A549 (cell line): ENCODE results near the gene AP1M1. TPM values are rescaled to one million over a fixed set of nuclear protein-coding genes. Genes with fewer than 3 reads are reported as not detected.

ENCODE experiments used
- ATAC-seq, 2 experiments: fragments of 200-7000 bp in 1 of 2; fragments of >200 bp in 1 of 2; cut with Nextera tagmentation in 1 of 2; cut with Tn5 transposase in 1 of 2; 3 replicates each; pipeline versions ENCODE4 v1.8.0 to v1.9.1; 2018 to 2020; ENCODE audit warnings: mild to moderate bottlenecking in 1 of 2, moderate library complexity in 1 of 2
- CTCF ChIA-PET: fragments of 300-600 bp; sonication (Branson Sonifier 250); formaldehyde crosslinking; extraction: SDS; loops from one replicate; lab custom pipeline; 2021; ENCODE audit warnings: antibody characterized with exemption, inconsistent platforms; lab: Yijun Ruan, JAX
- POLR2A ChIA-PET: fragments of 350-600 bp; formaldehyde crosslinking; extraction: SDS; loops from one replicate; lab custom pipeline; 2021; ENCODE audit warnings: antibody characterized with exemption, inconsistent platforms; lab: Yijun Ruan, JAX
- DNase-seq, 2 experiments: peaks; one replicate each; pipeline versions ENCODE4 v3.0.0 to v3.0.0-alpha.2; 2011 to 2016; ENCODE audit warnings: low read depth in 1 of 2, low spot score in 1 of 2
- FAIRE-seq: peaks from 2 replicates; lab custom pipeline; 2011; peaks lifted over from hg19 to GRCh38; lab: Jason Lieb, UNC
- H3K27ac ChIP-seq, 2 experiments: fragments of >200 bp; sonication (Bioruptor Twin); formaldehyde crosslinking; 3 replicates each; pipeline ENCODE4 v1.5.1; 2016 to 2017
- H3K4me1 ChIP-seq: fragments of >200 bp; sonication (Bioruptor Twin); formaldehyde crosslinking; 3 replicates; pipeline ENCODE4 v1.6.1; 2016
- H3K4me2 ChIP-seq: fragments of >200 bp; sonication (Bioruptor Twin); formaldehyde crosslinking; 3 replicates; pipeline ENCODE4 v1.6.1; 2016
- H3K4me3 ChIP-seq: fragments of >200 bp; sonication (Bioruptor Twin); formaldehyde crosslinking; 3 replicates; pipeline ENCODE4 v1.5.1; 2016
- H3K9me3 ChIP-seq: fragments of >200 bp; sonication (Bioruptor Twin); formaldehyde crosslinking; 3 replicates; pipeline ENCODE4 v1.6.1; 2016
- CBX2 ChIP-seq: fragments of 200-600 bp; sonication (generic); IDR thresholded peaks from 2 replicates; pipeline ENCODE4 v1.6.1; 2016; ENCODE audit warnings: low read depth, mild to moderate bottlenecking, borderline replicate concordance
- GATA3 ChIP-seq: IDR thresholded peaks from 2 replicates; pipeline ENCODE4 v1.6.1; 2012; ENCODE audit warnings: borderline replicate concordance
- HOXB5 ChIP-seq: fragments of 250-450 bp; sonication (Bioruptor Pico); IDR thresholded peaks from 2 replicates; pipeline ENCODE4 v1.5.0; 2020; ENCODE audit warnings: mild to moderate bottlenecking, moderate library complexity
- JUN ChIP-seq, 2 experiments: fragments of >200 bp; sonication (Bioruptor Twin); formaldehyde crosslinking; IDR thresholded peaks; 2 replicates in 1 of 2; 3 replicates in 1 of 2; pipeline ENCODE4 v1.6.1; 2016 to 2017
- JUNB ChIP-seq: fragments of >200 bp; sonication (Bioruptor Twin); formaldehyde crosslinking; IDR thresholded peaks from 2 replicates; pipeline ENCODE4 v1.6.1; 2016
- MAFK ChIP-seq: fragments of 450-650 bp; IDR thresholded peaks from 2 replicates; pipeline ENCODE4 v1.6.1; 2014; ENCODE audit not compliant: partially characterized antibody
- NFE2L2 ChIP-seq: fragments of 150-350 bp; conservative IDR thresholded peaks from 2 replicates; pipeline ENCODE4 v1.6.1; 2014; ENCODE audit warnings: low read length
- RAD21 ChIP-seq, 2 experiments: fragments of >200 bp in 1 of 2; sonication (Bioruptor Twin) in 1 of 2; formaldehyde crosslinking in 1 of 2; IDR thresholded peaks in 1 of 2; conservative IDR thresholded peaks in 1 of 2; 2 replicates in 1 of 2; 3 replicates in 1 of 2; pipeline ENCODE4 v1.6.1; 2012 to 2018; ENCODE audit warnings: inconsistent platforms in 1 of 2
- RARB ChIP-seq: fragments of 250-450 bp; sonication (Bioruptor Pico); IDR thresholded peaks from 2 replicates; pipeline ENCODE4 v1.8.0; 2021; ENCODE audit warnings: mild to moderate bottlenecking, moderate library complexity
- RNF2 ChIP-seq: fragments of 200-600 bp; sonication (generic); IDR thresholded peaks from 2 replicates; pipeline ENCODE4 v1.6.1; 2016; ENCODE audit warnings: low read depth, mild to moderate bottlenecking, antibody characterized with exemption, moderate library complexity, borderline replicate concordance
- ZC3H11A ChIP-seq: fragments of 450-650 bp; IDR thresholded peaks from 2 replicates; pipeline ENCODE4 v1.6.1; 2014; ENCODE audit warnings: antibody characterized with exemption, mild to moderate bottlenecking
- WGBS: methylation state at CpG from one replicate; pipeline ENCODE4 v1.1.6; 2017; ENCODE audit errors: missing lambda C conversion rate; 5-methylcytosine and 5-hydroxymethylcytosine counted together
- polyA plus RNA-seq, 4 experiments: library from polyadenylated mRNA; depleted of rRNA in 3 of 4; stranded (reverse); fragments of >200 nt; fragmentation: RNase III in 1 of 4; extraction: RNeasy Plus Mini Kit Qiagen cat#74134 plus additional on column Dnase treatment in 1 of 4; gene quantifications; 2 replicates in 3 of 4; 3 replicates in 1 of 4; pipeline ENCODE4 v1.2.3, GENCODE V29; 2011 to 2017
- TF ChIP-seq, protein P1 (sequence below): fragments of 200-600 bp; sonication (generic); IDR thresholded peaks from 2 replicates; pipeline ENCODE4 v1.6.1; 2016; ENCODE audit warnings: antibody characterized with exemption, mild to moderate bottlenecking, moderate library complexity
- TF ChIP-seq, protein P2 (sequence below): fragments of 250-450 bp; sonication (Bioruptor Pico); IDR thresholded peaks from 2 replicates; pipeline ENCODE4 v1.5.0; 2020; ENCODE audit warnings: low read depth, mild to moderate bottlenecking, moderate library complexity
- TF ChIP-seq, protein P3 (sequence below): IDR thresholded peaks from 2 replicates; pipeline ENCODE4 v1.6.1; 2012
- TF ChIP-seq, protein P4 (sequence below): IDR thresholded peaks from 2 replicates; pipeline ENCODE4 v1.6.1; 2012; ENCODE audit warnings: low read depth, borderline replicate concordance

AP1M1 gene
- polyA plus RNA-seq, 2 of the 4 experiments (the other 2 are of a cell fraction), result 42.5 to 63.0 TPM

DNA sequence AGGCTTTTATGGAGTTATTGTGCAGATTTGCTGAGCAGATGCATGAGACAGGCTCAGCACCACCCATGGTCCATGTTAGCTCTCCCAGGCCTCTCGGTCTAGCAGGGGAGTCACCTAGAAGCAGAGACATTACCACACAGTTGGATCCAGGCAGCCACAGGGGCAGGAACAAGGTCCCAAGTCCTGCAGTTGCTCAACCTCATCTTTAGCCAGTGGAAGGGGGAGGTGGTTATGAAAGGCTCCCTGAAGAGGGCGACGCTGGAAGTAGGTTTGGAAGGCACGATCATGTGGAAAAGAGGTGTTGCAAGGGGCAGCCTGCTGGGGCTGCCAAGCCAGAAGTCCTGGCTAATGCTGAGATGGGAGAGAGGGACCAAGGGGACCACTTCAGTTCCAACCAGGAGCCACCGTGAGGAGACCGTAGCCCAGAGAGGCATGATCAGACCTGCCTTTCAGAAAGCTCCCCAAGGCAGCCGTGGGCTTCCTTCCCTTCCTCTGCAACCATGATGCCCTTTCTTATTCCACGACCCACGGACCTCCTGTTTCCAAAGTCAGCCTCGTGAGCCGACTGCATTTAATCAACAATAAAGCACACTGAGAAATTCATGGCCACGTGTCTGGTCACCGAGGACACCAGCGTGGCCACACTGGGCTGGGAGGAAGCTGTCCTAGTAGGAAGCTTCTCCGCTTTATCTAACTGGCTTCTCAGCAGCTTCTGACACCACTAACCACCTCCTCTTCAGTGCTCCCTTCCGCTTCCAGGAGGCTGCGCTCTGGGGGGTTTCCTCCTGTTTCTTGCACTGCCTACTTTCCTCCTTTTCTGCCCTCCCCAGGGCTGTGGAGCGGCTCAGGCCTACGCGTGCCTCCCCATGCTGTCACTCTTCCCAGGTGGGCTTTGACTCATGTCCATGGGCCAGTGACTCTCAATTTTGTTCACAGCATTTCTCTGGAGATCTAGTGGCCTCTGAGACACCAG, 2.6 kb downstream of the AP1M1 start:
- DNase-seq, result peak in 1 of 2 experiments; percentile 35
- no peak for FAIRE-seq
- H3K4me2 ChIP-seq, result peak overlapping the region; percentile 97
- no peaks in the 10 kb centered on the region for H3K9me3 ChIP-seq
- 0 out of 6 replicates have a peak overlapping the region, but pooled peaks of 1 of the 2 experiments have one; percentile 26 for H3K27ac ChIP-seq
- H3K4me1 ChIP-seq, result peaks cover 27% of the 10 kb centered on the region
- ChIA-PET CTCF (interaction anchor here (1.1 kb wide), 1 partner anchor 23 kb away, joined by 3 read pairs; no protein-coding TSS in a partner anchor), POLR2A (no interaction called here)
- H3K4me3 ChIP-seq, result no peak overlapping the region
- no peak for ATAC-seq
- TF ChIP-seq MAFK, result no peak
- TF ChIP-seq NFE2L2, result no peak
- TF ChIP-seq GATA3, result no peak
- no peak for TF ChIP-seq JUN (IDR thresholded peaks at IDR 0.05)
- TF ChIP-seq, protein P1, sequence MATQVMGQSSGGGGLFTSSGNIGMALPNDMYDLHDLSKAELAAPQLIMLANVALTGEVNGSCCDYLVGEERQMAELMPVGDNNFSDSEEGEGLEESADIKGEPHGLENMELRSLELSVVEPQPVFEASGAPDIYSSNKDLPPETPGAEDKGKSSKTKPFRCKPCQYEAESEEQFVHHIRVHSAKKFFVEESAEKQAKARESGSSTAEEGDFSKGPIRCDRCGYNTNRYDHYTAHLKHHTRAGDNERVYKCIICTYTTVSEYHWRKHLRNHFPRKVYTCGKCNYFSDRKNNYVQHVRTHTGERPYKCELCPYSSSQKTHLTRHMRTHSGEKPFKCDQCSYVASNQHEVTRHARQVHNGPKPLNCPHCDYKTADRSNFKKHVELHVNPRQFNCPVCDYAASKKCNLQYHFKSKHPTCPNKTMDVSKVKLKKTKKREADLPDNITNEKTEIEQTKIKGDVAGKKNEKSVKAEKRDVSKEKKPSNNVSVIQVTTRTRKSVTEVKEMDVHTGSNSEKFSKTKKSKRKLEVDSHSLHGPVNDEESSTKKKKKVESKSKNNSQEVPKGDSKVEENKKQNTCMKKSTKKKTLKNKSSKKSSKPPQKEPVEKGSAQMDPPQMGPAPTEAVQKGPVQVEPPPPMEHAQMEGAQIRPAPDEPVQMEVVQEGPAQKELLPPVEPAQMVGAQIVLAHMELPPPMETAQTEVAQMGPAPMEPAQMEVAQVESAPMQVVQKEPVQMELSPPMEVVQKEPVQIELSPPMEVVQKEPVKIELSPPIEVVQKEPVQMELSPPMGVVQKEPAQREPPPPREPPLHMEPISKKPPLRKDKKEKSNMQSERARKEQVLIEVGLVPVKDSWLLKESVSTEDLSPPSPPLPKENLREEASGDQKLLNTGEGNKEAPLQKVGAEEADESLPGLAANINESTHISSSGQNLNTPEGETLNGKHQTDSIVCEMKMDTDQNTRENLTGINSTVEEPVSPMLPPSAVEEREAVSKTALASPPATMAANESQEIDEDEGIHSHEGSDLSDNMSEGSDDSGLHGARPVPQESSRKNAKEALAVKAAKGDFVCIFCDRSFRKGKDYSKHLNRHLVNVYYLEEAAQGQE, result no peak
- TF ChIP-seq, protein P2, sequence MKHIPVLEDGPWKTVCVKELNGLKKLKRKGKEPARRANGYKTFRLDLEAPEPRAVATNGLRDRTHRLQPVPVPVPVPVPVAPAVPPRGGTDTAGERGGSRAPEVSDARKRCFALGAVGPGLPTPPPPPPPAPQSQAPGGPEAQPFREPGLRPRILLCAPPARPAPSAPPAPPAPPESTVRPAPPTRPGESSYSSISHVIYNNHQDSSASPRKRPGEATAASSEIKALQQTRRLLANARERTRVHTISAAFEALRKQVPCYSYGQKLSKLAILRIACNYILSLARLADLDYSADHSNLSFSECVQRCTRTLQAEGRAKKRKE, result no peak
- TF ChIP-seq JUNB, result no peak
- no peak for TF ChIP-seq CBX2
- no peak for TF ChIP-seq RAD21 (conservative IDR thresholded peaks at IDR 0.05 in 1 of 2, IDR thresholded peaks at IDR 0.05 in 1 of 2)
- TF ChIP-seq ZC3H11A, result no peak
- TF ChIP-seq RNF2, result no peak
- WGBS, result 86% methylated on average over 19 of the region's 20 CpGs

DNA sequence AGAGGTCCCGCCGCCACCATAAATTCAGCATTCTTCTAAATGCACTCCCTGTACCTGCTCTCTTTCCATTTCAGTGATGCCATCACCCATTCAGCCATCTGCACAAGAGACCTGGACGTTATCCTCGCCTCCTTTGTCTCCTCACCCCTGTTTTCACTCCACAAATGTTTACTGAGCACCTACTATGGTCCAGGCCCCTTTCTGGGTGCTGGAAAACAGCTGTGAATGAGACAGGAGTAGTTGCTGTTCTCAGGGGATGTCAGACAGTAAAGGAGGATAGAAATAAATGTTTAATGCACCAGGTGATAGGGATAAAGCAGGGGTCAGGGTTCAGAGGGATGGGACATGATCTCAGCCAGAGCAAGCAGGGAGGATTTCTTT, 3.3 kb downstream of the AP1M1 start:
- DNase-seq (no peak), FAIRE-seq (no peak), ATAC-seq (no peak)
- ChIA-PET POLR2A (no interaction called here), CTCF (no interaction called here)
- no peak overlapping the region for H3K4me3 ChIP-seq
- H3K4me2 ChIP-seq, result no peak overlapping the region
- peaks cover 26% of the 10 kb centered on the region for H3K4me1 ChIP-seq
- TF ChIP-seq HOXB5 (CRISPR knock-in tag) (no peak), RARB (CRISPR knock-in tag) (no peak)
- TF ChIP-seq, protein P3, sequence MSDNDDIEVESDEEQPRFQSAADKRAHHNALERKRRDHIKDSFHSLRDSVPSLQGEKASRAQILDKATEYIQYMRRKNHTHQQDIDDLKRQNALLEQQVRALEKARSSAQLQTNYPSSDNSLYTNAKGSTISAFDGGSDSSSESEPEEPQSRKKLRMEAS, result no peak
- TF ChIP-seq, protein P4, sequence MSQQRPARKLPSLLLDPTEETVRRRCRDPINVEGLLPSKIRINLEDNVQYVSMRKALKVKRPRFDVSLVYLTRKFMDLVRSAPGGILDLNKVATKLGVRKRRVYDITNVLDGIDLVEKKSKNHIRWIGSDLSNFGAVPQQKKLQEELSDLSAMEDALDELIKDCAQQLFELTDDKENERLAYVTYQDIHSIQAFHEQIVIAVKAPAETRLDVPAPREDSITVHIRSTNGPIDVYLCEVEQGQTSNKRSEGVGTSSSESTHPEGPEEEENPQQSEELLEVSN, result no peak
- no peak overlapping the region for H3K27ac ChIP-seq
- WGBS, result 97% methylated on average over 4 of the region's 4 CpGs
- H3K9me3 ChIP-seq, result no peaks in the 10 kb centered on the region
